ENCODE data around the gene RASD2.

RASD2 gene

GRCh38 chr22:35578836-35579575 lies 38.4 kb downstream of the RASD2 start:
- TF ChIP-seq CTCF (IDR thresholded peaks at IDR 0.05): no peak
- H3K27me3 ChIP-seq: peaks cover 0 to 13% of the 10 kb centered on the region in 2 donors
- no peak overlapping the region for H3K27ac ChIP-seq
- H3K4me3 ChIP-seq: no peak overlapping the region
- intact Hi-C loops (cut with DNase I; ENCODE audit: low total_unique reads): no loop called here
- H3K4me1 ChIP-seq: peaks cover 0 to 2% (median 0%) of the 10 kb centered on the region in 4 donors
- no peaks in the 10 kb centered on the region for H3K36me3 ChIP-seq
- no peak for DNase-seq
- H3K9me3 ChIP-seq: no peaks in the 10 kb centered on the region

GRCh38 chr22:35580351-35581022 lies 39.9 kb downstream of the RASD2 start:
- Histone ChIP-seq H3K4me3 (no peak overlapping the region), H3K27ac (no peak overlapping the region), H3K4me1 (peaks cover 0 to 2% (median 0%) of the 10 kb centered on the region in 4 donors), H3K27me3 (no peaks in the 10 kb centered on the region), H3K36me3 (no peaks in the 10 kb centered on the region), H3K9me3 (no peaks in the 10 kb centered on the region)
- no peak for DNase-seq
- TF ChIP-seq CTCF (IDR thresholded peaks at IDR 0.05): no peak
- intact Hi-C loops (cut with DNase I; ENCODE audit: low total_unique reads): no loop called here

- no peaks in the 10 kb centered on the region for H3K27me3 ChIP-seq
- H3K4me3 ChIP-seq: no peak overlapping the region
- TF ChIP-seq CTCF (IDR thresholded peaks at IDR 0.05): no peak
- intact Hi-C loops (cut with DNase I; ENCODE audit: low total_unique reads): no loop called here
- peaks cover 0 to 2% (median 0%) of the 10 kb centered on the region in 4 donors for H3K4me1 ChIP-seq
- no peak overlapping the region for H3K27ac ChIP-seq
- H3K9me3 ChIP-seq: no peaks in the 10 kb centered on the region
- H3K36me3 ChIP-seq: no peaks in the 10 kb centered on the region
- DNase-seq: no peak
Measured at GRCh38 chr22:35581023-35581413, 40.4 kb downstream of the RASD2 start.

- Histone ChIP-seq H3K4me3 (no peak overlapping the region), H3K4me1 (peaks cover 0 to 2% (median 2%) of the 10 kb centered on the region in 4 donors), H3K27me3 (no peaks in the 10 kb centered on the region), H3K27ac (no peak overlapping the region), H3K9me3 (no peaks in the 10 kb centered on the region), H3K36me3 (no peaks in the 10 kb centered on the region)
- intact Hi-C loops (cut with DNase I; ENCODE audit: low total_unique reads): loop anchor here (2.0 kb wide), 2 partner anchors 152 to 232 kb away; no protein-coding TSS in a partner anchor
- no peak for DNase-seq
- no peak for TF ChIP-seq CTCF (IDR thresholded peaks at IDR 0.05)
Measured at GRCh38 chr22:35582218-35582860, 41.7 kb downstream of the RASD2 start.

- Histone ChIP-seq H3K27ac (no peak overlapping the region), H3K27me3 (no peaks in the 10 kb centered on the region), H3K36me3 (no peaks in the 10 kb centered on the region), H3K4me3 (no peak overlapping the region), H3K9me3 (no peaks in the 10 kb centered on the region), H3K4me1 (peaks cover 0 to 8% (median 5%) of the 10 kb centered on the region in 4 donors)
- TF ChIP-seq CTCF (IDR thresholded peaks at IDR 0.05): peak; percentile 88 to 93
- DNase-seq: peak; percentile 32 to 69
- intact Hi-C loops (cut with DNase I; ENCODE audit: low total_unique reads): loop anchor here (2.0 kb wide), 2 partner anchors 152 to 232 kb away; no protein-coding TSS in a partner anchor
Measured at GRCh38 chr22:35582861-35583670, 42.4 kb downstream of the RASD2 start.
